Vagina (tissue), 2 donors: ENCODE results near the gene PARD3. TPM values are rescaled to one million over a fixed set of nuclear protein-coding genes. Genes with fewer than 3 reads are reported as not detected.

ENCODE experiments used
- DNase-seq, 2 donors: peaks; one replicate each; pipeline ENCODE4 v3.0.0-alpha.2; 2017; ENCODE audit errors: extremely low spot score in 2 of 2
- H3K27ac ChIP-seq: fragments of 200-600 bp; sonication (generic); one replicate; pipeline ENCODE4 v1.5.1; 2019
- H3K27me3 ChIP-seq: fragments of 200-600 bp; sonication (generic); one replicate; pipeline ENCODE4 v1.5.1; 2019
- H3K36me3 ChIP-seq, 2 donors: fragments of 200-600 bp; sonication (generic); one replicate each; pipeline ENCODE4 v1.5.1; 2017 to 2019
- H3K4me1 ChIP-seq: fragments of 200-600 bp; sonication (generic); one replicate; pipeline ENCODE4 v1.5.1; 2019
- H3K4me3 ChIP-seq, 2 donors: fragments of 200-600 bp; sonication (generic); 1 replicate in 1 of 2; 2 replicates in 1 of 2; pipeline ENCODE4 v1.5.1; 2016 to 2019
- H3K9me3 ChIP-seq: fragments of 200-600 bp; sonication (generic); one replicate; pipeline ENCODE4 v1.5.1; 2019
- CTCF ChIP-seq, 3 experiments: fragments of 450-650 bp in 2 of 3; fragments of 200-600 bp in 1 of 3; sonication (generic) in 1 of 3; IDR thresholded peaks; one replicate each; pipeline ENCODE4 v1.5.1; 2017 to 2019; ENCODE audit warnings: antibody characterized with exemption in 3 of 3, mild to moderate bottlenecking in 2 of 3, moderate library complexity in 2 of 3
- POLR2A ChIP-seq, 2 donors: fragments of 450-650 bp; IDR thresholded peaks; one replicate each; pipeline ENCODE4 v1.6.1; 2017; ENCODE audit warnings: antibody characterized with exemption in 2 of 2, mild to moderate bottlenecking in 2 of 2, moderate library complexity in 2 of 2
- POLR2AphosphoS5 ChIP-seq, 2 donors: sonication (generic); formaldehyde crosslinking; IDR thresholded peaks; one replicate each; pipeline ENCODE4 v1.9.0; 2017; ENCODE audit warnings: antibody characterized with exemption in 2 of 2, mild to moderate bottlenecking in 2 of 2, low read depth in 1 of 2; ENCODE audit not compliant: insufficient read depth in 1 of 2
- intact Hi-C: fragments of 100-400 bp; cut with DNase I; formaldehyde crosslinking; loops from one replicate; pipeline ENCODE4 v1.15.1; 2023
- total RNA-seq: library from RNA; depleted of rRNA; stranded (reverse); fragments of >200 nt; gene quantifications from one replicate; pipeline ENCODE4 v1.2.3, GENCODE V29; 2016

Gene PARD3
- total RNA-seq, 1 donor from 2014 or later, result 95.5 TPM

GRCh38 chr10:34637418-34637911 lies 177.6 kb downstream of the PARD3 start:
- Histone ChIP-seq H3K9me3 (no peaks in the 10 kb centered on the region), H3K27ac (no peak overlapping the region), H3K27me3 (no peaks in the 10 kb centered on the region), H3K4me3 (no peak overlapping the region), H3K36me3 (no peaks in the 10 kb centered on the region), H3K4me1 (peaks cover 32% of the 10 kb centered on the region)
- intact Hi-C loops, result loop anchor here (5.0 kb wide), 1 partner anchor 1305 kb away; the partner anchor contains the start of gene NRP1
- DNase-seq, result no peak
- TF ChIP-seq CTCF (IDR thresholded peaks at IDR 0.05) (peak; percentile 75 to 89 (median 85)), POLR2A (IDR thresholded peaks at IDR 0.05) (no peak), POLR2AphosphoS5 (IDR thresholded peaks at IDR 0.05; ENCODE audit: insufficient read depth in 1 of 2, low read depth in 1 of 2) (no peak)

- H3K36me3 ChIP-seq, result no peaks in the 10 kb centered on the region
- H3K9me3 ChIP-seq, result no peaks in the 10 kb centered on the region
- H3K27ac ChIP-seq, result no peak overlapping the region
- H3K4me3 ChIP-seq, result no peak overlapping the region
- intact Hi-C loops, result loop anchor here (5.0 kb wide), 1 partner anchor 1303 kb away; the partner anchor contains the start of gene NRP1
- no peak for DNase-seq
- H3K27me3 ChIP-seq, result no peaks in the 10 kb centered on the region
- peaks cover 30% of the 10 kb centered on the region for H3K4me1 ChIP-seq
- TF ChIP-seq CTCF (IDR thresholded peaks at IDR 0.05) (no peak), POLR2AphosphoS5 (IDR thresholded peaks at IDR 0.05; ENCODE audit: insufficient read depth in 1 of 2, low read depth in 1 of 2) (no peak), POLR2A (IDR thresholded peaks at IDR 0.05) (no peak)
Observed at GRCh38 chr10:34635111-34635510, 180.0 kb downstream of the PARD3 start.

GRCh38 chr10:34633374-34633773 lies 181.7 kb downstream of the PARD3 start:
- Histone ChIP-seq H3K27ac (no peak overlapping the region), H3K9me3 (no peaks in the 10 kb centered on the region), H3K4me3 (no peak overlapping the region), H3K36me3 (no peaks in the 10 kb centered on the region), H3K4me1 (peaks cover 18% of the 10 kb centered on the region), H3K27me3 (no peaks in the 10 kb centered on the region)
- TF ChIP-seq POLR2AphosphoS5 (IDR thresholded peaks at IDR 0.05; ENCODE audit: insufficient read depth in 1 of 2, low read depth in 1 of 2) (no peak), CTCF (IDR thresholded peaks at IDR 0.05) (no peak), POLR2A (IDR thresholded peaks at IDR 0.05) (no peak)
- DNase-seq, result no peak
- intact Hi-C loops, result no loop called here

- Histone ChIP-seq H3K4me3 (no peak overlapping the region), H3K27ac (no peak overlapping the region), H3K9me3 (no peaks in the 10 kb centered on the region), H3K27me3 (no peaks in the 10 kb centered on the region), H3K4me1 (peaks cover 24% of the 10 kb centered on the region), H3K36me3 (no peaks in the 10 kb centered on the region)
- TF ChIP-seq CTCF (IDR thresholded peaks at IDR 0.05) (no peak), POLR2A (IDR thresholded peaks at IDR 0.05) (no peak), POLR2AphosphoS5 (IDR thresholded peaks at IDR 0.05; ENCODE audit: insufficient read depth in 1 of 2, low read depth in 1 of 2) (no peak)
- DNase-seq, result no peak
- intact Hi-C loops, result no loop called here
Observed at GRCh38 chr10:34629084-34629483, 186.0 kb downstream of the PARD3 start.

GRCh38 chr10:34628174-34628796 lies 186.8 kb downstream of the PARD3 start:
- no peak for DNase-seq
- TF ChIP-seq POLR2A (IDR thresholded peaks at IDR 0.05), result no peak
- TF ChIP-seq POLR2AphosphoS5 (IDR thresholded peaks at IDR 0.05; ENCODE audit: insufficient read depth in 1 of 2, low read depth in 1 of 2), result no peak
- no peak for TF ChIP-seq CTCF (IDR thresholded peaks at IDR 0.05)
- Histone ChIP-seq H3K9me3 (no peaks in the 10 kb centered on the region), H3K4me3 (no peak overlapping the region), H3K36me3 (no peaks in the 10 kb centered on the region), H3K27me3 (no peaks in the 10 kb centered on the region), H3K27ac (no peak overlapping the region), H3K4me1 (peaks cover 24% of the 10 kb centered on the region)
- intact Hi-C loops, result no loop called here
